ENCODE measurements around the gene PKP2.

DNA sequence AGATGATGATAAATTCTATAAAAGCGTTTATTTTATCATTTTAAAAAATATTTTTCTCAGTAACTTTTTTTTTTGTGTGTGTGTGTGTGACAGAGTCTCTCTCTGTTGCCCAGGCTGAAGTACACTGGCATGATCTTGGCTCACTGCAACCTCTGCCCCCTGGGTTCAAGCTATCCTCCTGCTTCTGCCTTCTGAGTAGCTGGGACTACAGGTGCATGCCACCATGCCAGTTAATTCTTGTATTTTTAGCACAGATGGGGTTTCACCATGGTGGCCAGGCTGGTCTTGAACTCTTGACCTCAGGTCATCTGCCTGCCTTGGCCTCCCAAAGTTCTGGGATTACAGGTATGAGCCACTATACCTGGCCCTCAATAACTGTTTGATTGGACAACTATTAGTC, 37.2 kb downstream of the PKP2 start:
- no peak for TF ChIP-seq ZC3H10 (CRISPR knock-in tag; IDR thresholded peaks at IDR 0.05)
- TF ChIP-seq PATZ1 (CRISPR knock-in tag; IDR thresholded peaks at IDR 0.05; ENCODE audit: borderline replicate concordance), result no peak
- TF ChIP-seq ZNF565 (CRISPR knock-in tag; conservative IDR thresholded peaks at IDR 0.05; ENCODE audit: low read depth), result no peak
- no peak for TF ChIP-seq CSDC2 (CRISPR knock-in tag; IDR thresholded peaks at IDR 0.05)
- TF ChIP-seq POU6F1 (CRISPR knock-in tag; IDR thresholded peaks at IDR 0.05; ENCODE audit: borderline replicate concordance, low read depth), result no peak
- no peak for TF ChIP-seq CREB5 (CRISPR knock-in tag; IDR thresholded peaks at IDR 0.05; ENCODE audit: low read depth)
- TF ChIP-seq TSHZ2 (CRISPR knock-in tag; IDR thresholded peaks at IDR 0.05), result no peak
